GM12878 (cell line): ENCODE data around the gene TBC1D1.

Experiments used
- ATF7 ChIP-seq: fragments of 450-650 bp; IDR thresholded peaks from 2 replicates; pipeline ENCODE4 v1.6.1; 2016; ENCODE audit warnings: low read depth, mild to moderate bottlenecking
- CTCF ChIP-seq, 3 experiments: IDR thresholded peaks in 2 of 3; conservative IDR thresholded peaks in 1 of 3; 2 replicates each; pipeline ENCODE4 v1.5.1; 2011; ENCODE audit warnings: low read depth in 3 of 3, low read length in 3 of 3, mild to moderate bottlenecking in 3 of 3, control low read depth in 2 of 3, moderate library complexity in 2 of 3, inconsistent platforms in 1 of 3, mixed read lengths in 1 of 3; ENCODE audit not compliant: control insufficient read depth in 2 of 3, insufficient read depth in 1 of 3; ENCODE audit errors: extremely low read depth in 1 of 3
- E2F4 ChIP-seq: IDR thresholded peaks from 2 replicates; pipeline ENCODE4 v1.6.1; 2012; ENCODE audit warnings: low read depth, low read length, improper control_type of control experiment
- EZH2 ChIP-seq: IDR thresholded peaks from 2 replicates; pipeline ENCODE4 v1.6.1; 2012; ENCODE audit warnings: low read depth, mild to moderate bottlenecking, control low read depth, inconsistent platforms, low read length, borderline replicate concordance; ENCODE audit not compliant: control insufficient read depth
- MEF2A ChIP-seq: IDR thresholded peaks from 2 replicates; pipeline ENCODE4 v1.6.1; 2011; ENCODE audit warnings: low read depth, mild to moderate bottlenecking, low read length, moderate library complexity; ENCODE audit not compliant: insufficient read depth
- MXI1 ChIP-seq: fragments of 150-350 bp; IDR thresholded peaks from 2 replicates; pipeline ENCODE4 v1.6.1; 2011; ENCODE audit warnings: low read depth, mild to moderate bottlenecking, inconsistent platforms, low read length, improper control_type of control experiment
- MYC ChIP-seq: IDR thresholded peaks from 2 replicates; pipeline ENCODE4 v1.6.1; 2011; ENCODE audit warnings: mild to moderate bottlenecking, low read length, moderate library complexity, inconsistent platforms; ENCODE audit not compliant: insufficient read depth, insufficient replicate concordance, insufficient read length, severe bottlenecking
- NFYB ChIP-seq: IDR thresholded peaks from 2 replicates; pipeline ENCODE4 v1.6.1; 2011; ENCODE audit warnings: low read depth, mild to moderate bottlenecking, low read length, improper control_type of control experiment, moderate library complexity; ENCODE audit not compliant: insufficient read depth
- POLR2A ChIP-seq: IDR thresholded peaks from 2 replicates; pipeline ENCODE4 v1.6.1; 2011; ENCODE audit warnings: low read depth, mild to moderate bottlenecking, low read length
- SMARCA5 ChIP-seq: fragments of 450-650 bp; IDR thresholded peaks from 2 replicates; pipeline ENCODE4 v1.6.1; 2017; ENCODE audit warnings: mild to moderate bottlenecking

GRCh38 chr4:38036548-38036947, 145.7 kb downstream of the TBC1D1 start:
- TF ChIP-seq MYC (no peak), POLR2A (no peak), MEF2A (no peak), CTCF (IDR thresholded peaks at IDR 0.05 in 2 of 3, conservative IDR thresholded peaks at IDR 0.05 in 1 of 3; ENCODE audit: control insufficient read depth in 2 of 3, extremely low read depth in 1 of 3, insufficient read depth in 1 of 3, low read depth in 3 of 3, low read length in 3 of 3) (no peak), ATF7 (no peak), E2F4 (no peak), MXI1 (no peak), EZH2 (no peak), SMARCA5 (no peak), NFYB (no peak)
